ENCODE measurements around the gene ADAMTS4. TPM values are rescaled to one million over a fixed set of nuclear protein-coding genes. Genes with fewer than 3 reads are reported as not detected.
A peak's percentile ranks its signal among the peaks of the same experiment; 100 is the strongest.

The ADAMTS4 gene
- total and polyA plus RNA-seq, 9 of the 15 experiments (the other 6 are each of a cell fraction or from before 2014, with no cell fraction given): 0.07 to 3.7 (median 0.41) TPM

DNA sequence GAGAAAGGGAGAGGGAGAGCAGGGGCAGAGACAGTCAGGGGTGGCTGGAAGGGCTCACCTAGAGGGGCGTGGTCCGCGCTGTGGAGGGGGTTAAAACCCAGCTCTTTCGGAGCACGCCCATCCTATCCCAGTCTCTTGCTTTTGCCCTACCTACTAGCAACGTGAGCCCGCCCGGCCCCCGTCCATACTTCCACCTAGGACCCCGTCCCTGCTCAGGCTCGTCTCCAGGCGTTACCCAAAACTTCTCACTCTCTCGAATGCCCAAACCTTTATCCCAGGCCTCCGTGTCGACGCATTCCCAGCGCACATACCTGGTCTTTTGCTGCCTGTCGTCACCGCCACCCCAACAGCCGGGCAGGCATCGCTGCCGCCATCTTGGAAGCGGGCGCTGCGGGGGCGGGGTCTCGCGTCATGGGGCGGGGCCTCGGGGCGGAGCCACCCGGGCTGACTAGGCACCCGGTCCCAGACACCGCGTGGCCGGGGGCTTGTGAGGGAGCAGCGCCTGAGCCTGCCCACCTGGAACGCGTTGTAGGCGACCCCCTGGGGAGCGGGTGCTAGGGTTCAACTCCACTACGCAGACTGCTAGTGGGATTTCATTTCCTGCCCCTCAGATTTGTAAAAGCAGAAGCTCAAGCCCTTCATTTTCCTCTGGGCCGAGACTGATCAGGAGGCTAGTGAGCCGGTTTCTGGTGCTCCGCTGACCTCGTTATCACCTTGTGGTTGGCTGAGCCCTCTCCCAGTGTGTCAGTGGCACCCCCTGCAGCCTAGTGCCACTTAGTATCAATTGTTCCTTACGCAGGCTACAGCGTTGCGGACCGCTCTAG lies 21.5 kb downstream of the ADAMTS4 start, which contains the start of gene B4GALT3 (continued):
- TF ChIP-seq MXD1 (CRISPR knock-in tag; IDR thresholded peaks at IDR 0.05; ENCODE audit: borderline replicate concordance, poor library complexity, severe bottlenecking): peak; percentile 31
- no peak for TF ChIP-seq DLX4 (CRISPR knock-in tag; IDR thresholded peaks at IDR 0.05)
- TF ChIP-seq ZBTB40 (IDR thresholded peaks at IDR 0.05): no peak
- TF ChIP-seq ZBTB40 (CRISPR knock-in tag; IDR thresholded peaks at IDR 0.05): no peak
- TF ChIP-seq FOXA1 (IDR thresholded peaks at IDR 0.05; ENCODE audit: borderline replicate concordance): no peak
- TF ChIP-seq CBX5 (IDR thresholded peaks at IDR 0.05; ENCODE audit: borderline replicate concordance, low read depth): no peak
- TF ChIP-seq NELFE (IDR thresholded peaks at IDR 0.05; ENCODE audit: insufficient read depth, insufficient read length): no peak
- no peak for TF ChIP-seq BMI1 (IDR thresholded peaks at IDR 0.05; ENCODE audit: low read length)
- TF ChIP-seq E2F6 (IDR thresholded peaks at IDR 0.05; ENCODE audit: borderline replicate concordance in 1 of 2, extremely low read depth in 1 of 2, insufficient read depth in 1 of 2, insufficient read length in 1 of 2, low read depth in 1 of 2, low read length in 1 of 2, poor library complexity in 1 of 2, severe bottlenecking in 1 of 2): peak; percentile 85 to 91
- TF ChIP-seq SIN3A (IDR thresholded peaks at IDR 0.05; ENCODE audit: borderline replicate concordance in 2 of 2, control insufficient read depth in 1 of 2, low read depth in 2 of 2, low read length in 2 of 2): peak; percentile 3 to 80; a peak in 2 of 4 replicates
- TF ChIP-seq MECOM (CRISPR knock-in tag; IDR thresholded peaks at IDR 0.05): 0 out of 2 replicates have a peak, but pooled peaks have one; percentile 6
- TF ChIP-seq, protein P1, sequence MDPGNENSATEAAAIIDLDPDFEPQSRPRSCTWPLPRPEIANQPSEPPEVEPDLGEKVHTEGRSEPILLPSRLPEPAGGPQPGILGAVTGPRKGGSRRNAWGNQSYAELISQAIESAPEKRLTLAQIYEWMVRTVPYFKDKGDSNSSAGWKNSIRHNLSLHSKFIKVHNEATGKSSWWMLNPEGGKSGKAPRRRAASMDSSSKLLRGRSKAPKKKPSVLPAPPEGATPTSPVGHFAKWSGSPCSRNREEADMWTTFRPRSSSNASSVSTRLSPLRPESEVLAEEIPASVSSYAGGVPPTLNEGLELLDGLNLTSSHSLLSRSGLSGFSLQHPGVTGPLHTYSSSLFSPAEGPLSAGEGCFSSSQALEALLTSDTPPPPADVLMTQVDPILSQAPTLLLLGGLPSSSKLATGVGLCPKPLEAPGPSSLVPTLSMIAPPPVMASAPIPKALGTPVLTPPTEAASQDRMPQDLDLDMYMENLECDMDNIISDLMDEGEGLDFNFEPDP (CRISPR knock-in tag; IDR thresholded peaks at IDR 0.05): no peak
- peak; percentile 95 for TF ChIP-seq RBFOX2 (IDR thresholded peaks at IDR 0.05; ENCODE audit: low read depth, low read length)
